ENCODE data around the gene MOGAT3. TPM values are rescaled to one million over a fixed set of nuclear protein-coding genes. Genes with fewer than 3 reads are reported as not detected.

Gene MOGAT3
- total RNA-seq = under 1 TPM in 1 of 4 donors, not detected in 3; 0.17 TPM

- H3K27me3 ChIP-seq = peaks cover 6 to 81% (median 32%) of the 10 kb centered on the region in 4 donors
- intact Hi-C loops (cut with DNase I) = no loop called here
- H3K9me3 ChIP-seq = no peaks in the 10 kb centered on the region
- no peak within 1 kb of the TSS for H3K27ac ChIP-seq (replicated peaks in 1 of 4)
- H3K4me3 ChIP-seq = peak within 1 kb of the TSS; percentile 11 to 37 (median 25)
- DNase-seq (ENCODE audit: extremely low spot score) = no peak
- peaks cover 8 to 12% (median 11%) of the 10 kb centered on the region in 4 donors for H3K4me1 ChIP-seq
- peaks cover 2 to 4% (median 3%) of the 10 kb centered on the region in 4 donors for H3K36me3 ChIP-seq
- TF ChIP-seq EP300 (IDR thresholded peaks at IDR 0.05) (no peak), CTCF (IDR thresholded peaks at IDR 0.05) (no peak), POLR2A (IDR thresholded peaks at IDR 0.05; ENCODE audit: low read depth) (no peak), POLR2AphosphoS5 (IDR thresholded peaks at IDR 0.05) (no peak)
- 41% methylated on average over 19 of the region's 21 CpGs for WGBS
Observed at GRCh38 chr7:101200862-101201599, at the start of gene MOGAT3. TSS of gene MOGAT3 (minus strand) at chr7:101201036. CDS start at chr7:101200854, 182 bp downstream.

GRCh38 chr7:101250324-101250723 is 49.5 kb upstream of the MOGAT3 start:
- no peak overlapping the region for H3K27ac ChIP-seq (replicated peaks in 1 of 4)
- no peaks in the 10 kb centered on the region for H3K9me3 ChIP-seq
- peaks cover 0 to 31% (median 21%) of the 10 kb centered on the region in 4 donors for H3K36me3 ChIP-seq
- no peak overlapping the region for H3K4me3 ChIP-seq
- no peak for DNase-seq (ENCODE audit: extremely low spot score)
- TF ChIP-seq CTCF (IDR thresholded peaks at IDR 0.05) = no peak
- no peak for TF ChIP-seq POLR2AphosphoS5 (IDR thresholded peaks at IDR 0.05)
- peaks cover 26 to 39% (median 35%) of the 10 kb centered on the region in 4 donors for H3K4me1 ChIP-seq
- WGBS = 99% methylated on average over 3 of the region's 3 CpGs
- H3K27me3 ChIP-seq = no peaks in the 10 kb centered on the region
- intact Hi-C loops (cut with DNase I) = no loop called here

- no peaks in the 10 kb centered on the region for H3K9me3 ChIP-seq
- TF ChIP-seq POLR2A (IDR thresholded peaks at IDR 0.05; ENCODE audit: low read depth) (no peak), EP300 (IDR thresholded peaks at IDR 0.05) (no peak), POLR2AphosphoS5 (IDR thresholded peaks at IDR 0.05) (no peak), CTCF (IDR thresholded peaks at IDR 0.05) (no peak)
- DNase-seq (ENCODE audit: extremely low spot score) = no peak
- no peak overlapping the region for H3K27ac ChIP-seq (replicated peaks in 1 of 4)
- WGBS = 94% methylated on average over 5 of the region's 5 CpGs
- H3K4me3 ChIP-seq = no peak overlapping the region
- no peaks in the 10 kb centered on the region for H3K27me3 ChIP-seq
- intact Hi-C loops (cut with DNase I) = no loop called here
- peaks cover 36 to 53% (median 48%) of the 10 kb centered on the region in 4 donors for H3K4me1 ChIP-seq
- H3K36me3 ChIP-seq = peaks cover 0 to 31% (median 21%) of the 10 kb centered on the region in 4 donors
Observed at GRCh38 chr7:101248276-101248675, 47.4 kb upstream of the MOGAT3 start.

- intact Hi-C loops (cut with DNase I) = loop anchor here (2.0 kb wide), 1 partner anchor 28 kb away; the partner anchor contains the start of gene PLOD3
- no peak for DNase-seq (ENCODE audit: extremely low spot score)
- H3K4me1 ChIP-seq = peaks cover 44 to 55% (median 55%) of the 10 kb centered on the region in 4 donors
Observed at GRCh38 chr7:101245147-101245668, 44.4 kb upstream of the MOGAT3 start.

More at GRCh38 chr7:101245147-101245668, 44.4 kb upstream of the MOGAT3 start:
- H3K4me3 ChIP-seq = peak overlapping the region; percentile 59 to 90 (median 75)
- whole genome bisulfite sequencing = 38% methylated on average over 22 of the region's 32 CpGs
- no peaks in the 10 kb centered on the region for H3K27me3 ChIP-seq
- H3K36me3 ChIP-seq = peaks cover 0 to 37% (median 28%) of the 10 kb centered on the region in 4 donors
- H3K27ac ChIP-seq (replicated peaks in 1 of 4) = peak overlapping the region; percentile 87 to 98 (median 97)
- TF ChIP-seq POLR2A (IDR thresholded peaks at IDR 0.05; ENCODE audit: low read depth) = no peak
- H3K9me3 ChIP-seq = no peaks in the 10 kb centered on the region
